ENCODE data around the gene GFOD1. TPM values are rescaled to one million over a fixed set of nuclear protein-coding genes. Genes with fewer than 3 reads are reported as not detected.

The GFOD1 gene, protein sequence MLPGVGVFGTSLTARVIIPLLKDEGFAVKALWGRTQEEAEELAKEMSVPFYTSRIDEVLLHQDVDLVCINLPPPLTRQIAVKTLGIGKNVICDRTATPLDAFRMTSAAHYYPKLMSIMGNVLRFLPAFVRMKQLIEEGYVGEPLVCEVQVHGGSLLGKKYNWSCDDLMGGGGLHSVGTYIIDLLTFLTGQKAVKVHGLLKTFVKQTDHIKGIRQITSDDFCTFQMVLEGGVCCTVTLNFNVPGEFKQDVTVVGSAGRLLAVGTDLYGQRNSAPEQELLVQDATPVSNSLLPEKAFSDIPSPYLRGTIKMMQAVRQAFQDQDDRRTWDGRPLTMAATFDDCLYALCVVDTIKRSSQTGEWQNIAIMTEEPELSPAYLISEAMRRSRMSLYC
- polyA plus RNA-seq (2013, experiment 1 of 4), result 4.7 TPM
- 4.5 TPM for polyA plus RNA-seq (2013, experiment 2 of 4)
- 2.4 TPM for polyA plus RNA-seq (2013, experiment 3 of 4)
- 2.9 TPM for polyA plus RNA-seq (2013, experiment 4 of 4)

DNA sequence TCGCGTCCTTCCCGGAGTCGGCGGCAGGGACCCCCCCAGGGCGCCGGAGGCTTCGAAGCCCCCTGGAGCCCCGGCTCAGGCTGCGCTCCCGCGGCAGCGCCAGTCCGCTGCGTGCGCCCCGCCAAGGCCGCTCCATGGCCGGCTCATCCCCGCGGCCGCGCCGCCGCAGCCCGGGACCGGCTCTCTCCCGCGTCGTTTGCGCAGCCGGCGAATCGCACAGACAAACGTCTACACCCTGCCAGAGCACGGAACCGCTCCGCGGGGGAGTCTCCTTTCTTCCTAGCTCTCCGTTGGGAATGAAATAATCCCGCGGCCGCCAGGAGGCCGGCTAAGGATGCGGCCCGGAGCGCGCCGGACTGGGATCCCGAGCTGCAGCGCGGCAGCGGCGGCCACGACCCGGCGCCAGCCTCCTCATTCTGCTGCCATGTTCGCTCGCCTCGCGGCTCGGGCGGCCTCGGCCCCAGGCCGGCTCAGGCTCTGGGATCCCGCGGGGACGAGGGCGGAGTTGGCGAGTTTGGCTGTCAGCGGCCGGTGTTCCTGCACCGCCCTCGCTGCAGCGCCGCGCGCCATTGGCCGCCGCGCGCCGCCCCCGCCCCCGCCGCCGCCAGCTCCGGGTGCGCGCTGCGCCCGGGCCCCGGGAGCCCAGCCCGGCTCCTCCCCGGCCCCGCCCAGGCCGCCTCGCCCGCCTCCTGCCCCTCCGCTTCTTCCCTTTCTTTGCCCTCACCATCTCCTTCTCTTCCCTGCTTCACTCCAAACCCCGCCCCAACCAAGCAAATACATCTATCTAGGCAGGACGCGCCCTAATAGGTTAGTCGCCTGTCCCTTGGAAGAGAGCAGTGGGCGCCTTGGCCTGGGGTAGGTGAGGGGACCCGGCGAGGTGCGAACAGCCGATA, at the start of gene GFOD1:
Gene GFOD1 (minus strand): TSS at position 479 of the 893 bp plus-strand sequence. CDS start 710 bp downstream, outside the sequence.
- no peaks in the 10 kb centered on the region for H3K4me1 ChIP-seq (ENCODE audit: control insufficient read depth, insufficient read depth, low read length)
- no peaks in the 10 kb centered on the region for H3K9me3 ChIP-seq (ENCODE audit: control insufficient read depth, low read length)
- peaks cover 56% of the 10 kb centered on the region for H3K27me3 ChIP-seq (ENCODE audit: control insufficient read depth, insufficient read depth, low read length, poor library complexity, severe bottlenecking)
- H3K27ac ChIP-seq (ENCODE audit: insufficient read depth, low read depth, low read length, poor library complexity, severe bottlenecking), result peak within 1 kb of the TSS; percentile 42
- H3K4me3 ChIP-seq (ENCODE audit: insufficient read depth, low read depth, low read length), result peak within 1 kb of the TSS; percentile 69
- no peaks in the 10 kb centered on the region for H3K36me3 ChIP-seq (ENCODE audit: control insufficient read depth, insufficient read depth, low read length)
- WGBS, 2 experiments, result 0% methylated on average over 109 of the region's 109 CpGs

DNA sequence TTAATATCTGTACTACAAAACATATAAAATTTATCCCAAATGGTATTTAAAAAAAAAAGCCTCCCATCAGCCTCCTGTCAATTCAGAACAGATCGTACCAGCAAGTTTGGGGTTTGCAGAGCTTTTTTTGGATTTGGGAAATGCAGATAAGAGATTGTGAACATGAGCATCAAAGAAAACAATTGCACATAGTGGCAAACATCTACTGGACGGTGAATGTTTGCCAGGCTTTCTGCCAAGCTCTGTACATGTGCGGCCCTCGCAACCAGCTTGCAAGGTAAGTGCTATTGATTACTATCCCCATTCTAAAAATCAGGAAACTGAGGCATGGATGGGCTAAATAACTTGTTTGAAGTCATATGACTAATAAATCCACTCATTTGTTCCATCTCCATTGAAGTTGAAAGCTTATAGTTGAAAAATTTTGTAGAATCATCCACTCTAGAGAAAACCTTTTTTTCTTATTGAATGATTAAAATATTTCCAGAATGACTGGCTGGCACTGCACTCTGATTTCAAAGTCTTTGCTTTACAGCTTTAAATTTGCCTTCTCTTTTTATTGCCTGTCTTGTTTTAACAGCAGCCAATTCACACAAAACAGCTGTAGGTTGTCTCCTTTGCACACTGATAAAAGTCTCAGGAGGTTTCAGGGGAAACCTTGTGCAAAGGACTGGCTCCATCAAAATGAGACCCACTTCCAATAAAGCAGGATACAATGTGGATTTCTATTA, 49.6 kb upstream of the GFOD1 start:
- no peaks in the 10 kb centered on the region for H3K4me1 ChIP-seq (ENCODE audit: control insufficient read depth, insufficient read depth, low read length)
- WGBS, 2 experiments, result 96 to 97% methylated on average over 4 of the region's 4 CpGs
- no peak overlapping the region for H3K27ac ChIP-seq (ENCODE audit: insufficient read depth, low read depth, low read length, poor library complexity, severe bottlenecking)
- H3K27me3 ChIP-seq (ENCODE audit: control insufficient read depth, insufficient read depth, low read length, poor library complexity, severe bottlenecking), result peaks cover 3% of the 10 kb centered on the region
- no peaks in the 10 kb centered on the region for H3K9me3 ChIP-seq (ENCODE audit: control insufficient read depth, low read length)
- no peak overlapping the region for H3K4me3 ChIP-seq (ENCODE audit: insufficient read depth, low read depth, low read length)
- no peaks in the 10 kb centered on the region for H3K36me3 ChIP-seq (ENCODE audit: control insufficient read depth, insufficient read depth, low read length)

DNA sequence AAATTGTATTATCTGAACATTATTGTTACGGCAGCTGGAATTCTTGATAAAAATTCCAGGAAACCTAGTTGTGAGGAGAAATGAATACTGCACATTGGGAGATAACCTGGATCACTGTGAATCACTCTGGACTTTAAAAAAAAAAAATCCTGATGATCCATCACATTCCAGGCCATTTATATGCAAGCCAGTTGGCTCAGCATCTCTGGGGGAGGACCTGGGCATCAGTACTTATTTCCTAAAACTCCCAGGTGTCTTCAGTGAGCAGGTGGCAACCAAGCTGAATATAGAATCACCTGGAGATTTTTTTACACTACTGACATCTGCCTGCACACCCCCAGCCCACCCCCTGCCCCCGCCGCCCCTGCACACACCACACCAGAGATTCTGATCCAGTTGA, 47.9 kb upstream of the GFOD1 start:
- 100% methylated on average over 1 to 3 of the region's 3 CpGs for WGBS, 2 experiments
- Histone ChIP-seq H3K4me1 (ENCODE audit: control insufficient read depth, insufficient read depth, low read length) (no peaks in the 10 kb centered on the region), H3K27ac (ENCODE audit: insufficient read depth, low read depth, low read length, poor library complexity, severe bottlenecking) (no peak overlapping the region), H3K36me3 (ENCODE audit: control insufficient read depth, insufficient read depth, low read length) (no peaks in the 10 kb centered on the region), H3K4me3 (ENCODE audit: insufficient read depth, low read depth, low read length) (no peak overlapping the region), H3K27me3 (ENCODE audit: control insufficient read depth, insufficient read depth, low read length, poor library complexity, severe bottlenecking) (peaks cover 3% of the 10 kb centered on the region), H3K9me3 (ENCODE audit: control insufficient read depth, low read length) (no peaks in the 10 kb centered on the region)

DNA sequence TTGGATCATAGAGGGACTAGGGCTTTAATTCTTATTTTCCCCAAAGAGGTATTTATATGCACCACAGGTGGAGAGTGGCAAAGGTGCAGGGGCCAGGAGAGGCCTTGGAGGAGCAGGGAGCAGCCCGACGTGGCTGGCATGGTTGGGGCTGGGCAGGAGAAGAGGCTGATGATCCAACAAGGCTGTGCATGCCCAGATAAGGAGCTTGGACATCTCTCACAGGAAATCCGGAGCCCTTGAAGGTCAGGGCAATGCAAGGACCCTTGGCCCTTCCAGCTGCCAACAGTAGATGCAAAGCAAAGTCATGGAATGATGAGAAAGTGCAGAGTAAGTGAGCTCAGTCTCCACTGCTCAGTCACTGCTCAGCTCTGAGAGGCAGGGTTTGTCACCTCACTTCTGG, 47.1 kb upstream of the GFOD1 start:
- Histone ChIP-seq H3K27ac (ENCODE audit: insufficient read depth, low read depth, low read length, poor library complexity, severe bottlenecking) (no peak overlapping the region), H3K4me3 (ENCODE audit: insufficient read depth, low read depth, low read length) (no peak overlapping the region), H3K36me3 (ENCODE audit: control insufficient read depth, insufficient read depth, low read length) (no peaks in the 10 kb centered on the region), H3K9me3 (ENCODE audit: control insufficient read depth, low read length) (no peaks in the 10 kb centered on the region), H3K27me3 (ENCODE audit: control insufficient read depth, insufficient read depth, low read length, poor library complexity, severe bottlenecking) (peaks cover 3% of the 10 kb centered on the region), H3K4me1 (ENCODE audit: control insufficient read depth, insufficient read depth, low read length) (no peaks in the 10 kb centered on the region)
- 88 to 94% methylated on average over 3 of the region's 3 CpGs for WGBS, 2 experiments

DNA sequence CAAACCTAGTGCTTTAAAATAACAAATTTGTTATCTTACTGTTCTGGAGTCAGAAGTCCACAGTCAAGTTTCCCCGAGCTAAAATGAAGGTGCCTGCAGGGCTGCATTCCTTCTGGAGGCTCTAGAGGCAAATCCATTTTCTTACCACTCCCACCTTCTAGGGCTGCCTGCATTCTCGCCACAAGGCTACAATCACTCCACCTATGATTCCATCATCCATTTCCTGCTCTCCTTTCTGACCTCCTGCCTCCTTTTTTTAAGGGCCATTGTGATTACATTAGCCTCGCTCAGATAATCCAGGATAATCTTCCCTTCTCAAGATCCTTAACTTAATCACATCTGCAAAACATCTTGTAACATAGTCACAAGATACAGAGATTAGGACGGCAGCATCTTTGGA, 44.6 kb upstream of the GFOD1 start:
- Histone ChIP-seq H3K27ac (ENCODE audit: insufficient read depth, low read depth, low read length, poor library complexity, severe bottlenecking) (no peak overlapping the region), H3K36me3 (ENCODE audit: control insufficient read depth, insufficient read depth, low read length) (no peaks in the 10 kb centered on the region), H3K4me3 (ENCODE audit: insufficient read depth, low read depth, low read length) (no peak overlapping the region), H3K4me1 (ENCODE audit: control insufficient read depth, insufficient read depth, low read length) (peaks cover 7% of the 10 kb centered on the region), H3K27me3 (ENCODE audit: control insufficient read depth, insufficient read depth, low read length, poor library complexity, severe bottlenecking) (peaks cover 3% of the 10 kb centered on the region), H3K9me3 (ENCODE audit: control insufficient read depth, low read length) (no peaks in the 10 kb centered on the region)
- WGBS, 2 experiments, result 66 to 71% methylated on average over 4 of the region's 4 CpGs

DNA sequence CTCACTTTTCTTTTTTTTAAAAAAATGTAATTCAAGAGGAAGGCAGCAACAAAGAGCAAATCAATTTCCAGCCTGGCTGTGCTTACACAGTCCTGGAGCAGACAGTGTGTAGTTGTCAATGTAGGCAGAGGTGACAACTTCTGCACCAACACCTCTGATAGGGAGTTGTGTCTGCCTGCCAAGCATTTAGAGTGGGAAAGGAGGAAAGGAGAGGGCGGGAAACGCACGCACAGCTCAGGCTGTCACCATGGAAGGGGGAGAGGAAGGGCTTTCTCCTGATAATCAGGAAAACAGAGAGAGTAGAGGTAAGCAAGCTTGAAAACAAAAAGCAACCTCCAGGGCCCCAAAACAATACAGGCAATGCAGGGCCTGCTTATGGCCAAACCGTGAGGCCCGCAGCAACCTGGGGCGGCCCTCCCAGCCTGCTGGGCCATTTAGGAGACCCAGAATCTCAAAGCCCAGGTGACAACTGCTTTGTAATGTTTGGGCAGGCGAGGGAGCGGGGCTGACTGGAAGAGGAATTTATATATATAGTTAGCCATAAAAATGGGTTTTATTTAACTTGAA, 41.5 kb upstream of the GFOD1 start:
- Histone ChIP-seq H3K27ac (ENCODE audit: insufficient read depth, low read depth, low read length, poor library complexity, severe bottlenecking) (no peak overlapping the region), H3K4me1 (ENCODE audit: control insufficient read depth, insufficient read depth, low read length) (peaks cover 7% of the 10 kb centered on the region), H3K4me3 (ENCODE audit: insufficient read depth, low read depth, low read length) (no peak overlapping the region), H3K9me3 (ENCODE audit: control insufficient read depth, low read length) (no peaks in the 10 kb centered on the region), H3K27me3 (ENCODE audit: control insufficient read depth, insufficient read depth, low read length, poor library complexity, severe bottlenecking) (peaks cover 3% of the 10 kb centered on the region), H3K36me3 (ENCODE audit: control insufficient read depth, insufficient read depth, low read length) (no peaks in the 10 kb centered on the region)
- 51 to 59% methylated on average over 7 of the region's 8 CpGs for WGBS, 2 experiments

DNA sequence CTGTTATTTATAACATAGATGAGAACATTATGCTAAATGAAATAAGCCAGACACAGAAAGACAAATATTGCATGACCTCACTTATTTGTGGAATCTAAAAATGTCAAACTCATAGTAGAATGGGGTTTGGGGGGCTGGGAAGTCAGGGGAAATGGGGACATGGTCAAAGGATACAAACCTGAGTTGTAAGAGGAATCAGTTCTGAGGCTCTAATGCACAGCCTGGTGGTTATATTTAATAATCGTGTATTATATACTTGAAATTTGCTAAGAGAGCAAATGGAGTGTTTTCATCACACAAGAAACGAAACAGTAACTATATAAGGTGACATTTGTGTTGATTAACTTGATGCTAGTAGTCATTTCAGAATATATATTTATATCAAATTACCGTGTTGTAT, 40.8 kb upstream of the GFOD1 start:
- no peak overlapping the region for H3K4me3 ChIP-seq (ENCODE audit: insufficient read depth, low read depth, low read length)
- H3K9me3 ChIP-seq (ENCODE audit: control insufficient read depth, low read length), result no peaks in the 10 kb centered on the region
- H3K4me1 ChIP-seq (ENCODE audit: control insufficient read depth, insufficient read depth, low read length), result peaks cover 7% of the 10 kb centered on the region
- H3K27ac ChIP-seq (ENCODE audit: insufficient read depth, low read depth, low read length, poor library complexity, severe bottlenecking), result no peak overlapping the region
- H3K36me3 ChIP-seq (ENCODE audit: control insufficient read depth, insufficient read depth, low read length), result no peaks in the 10 kb centered on the region
- peaks cover under 1% of the 10 kb centered on the region for H3K27me3 ChIP-seq (ENCODE audit: control insufficient read depth, insufficient read depth, low read length, poor library complexity, severe bottlenecking)
- 98 to 100% methylated on average over 1 to 2 of the region's 3 CpGs for WGBS, 2 experiments

DNA sequence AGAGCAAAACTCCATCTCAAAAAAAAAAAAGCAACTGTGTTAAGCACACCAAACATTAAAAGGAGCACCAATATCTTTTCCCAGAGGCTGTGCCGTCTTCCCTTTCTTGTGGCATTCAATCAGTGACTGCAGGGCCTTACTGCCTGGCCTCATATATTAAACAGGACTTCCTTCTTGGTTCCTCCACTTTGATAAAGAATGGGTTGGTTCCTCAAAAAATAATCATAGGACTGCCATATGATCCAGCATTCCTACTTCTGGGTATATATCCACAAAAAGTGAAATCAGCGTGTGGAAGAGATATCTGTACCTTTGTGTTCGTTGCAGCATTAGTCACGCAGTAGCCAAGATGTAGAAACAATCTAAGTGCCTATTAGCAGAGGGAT, 40.3 kb upstream of the GFOD1 start:
- Histone ChIP-seq H3K27ac (ENCODE audit: insufficient read depth, low read depth, low read length, poor library complexity, severe bottlenecking) (no peak overlapping the region), H3K4me1 (ENCODE audit: control insufficient read depth, insufficient read depth, low read length) (peaks cover 7% of the 10 kb centered on the region), H3K4me3 (ENCODE audit: insufficient read depth, low read depth, low read length) (no peak overlapping the region), H3K9me3 (ENCODE audit: control insufficient read depth, low read length) (no peaks in the 10 kb centered on the region), H3K36me3 (ENCODE audit: control insufficient read depth, insufficient read depth, low read length) (no peaks in the 10 kb centered on the region), H3K27me3 (ENCODE audit: control insufficient read depth, insufficient read depth, low read length, poor library complexity, severe bottlenecking) (no peaks in the 10 kb centered on the region)
- 94 to 100% methylated on average over 3 to 4 of the region's 4 CpGs for WGBS, 2 experiments

DNA sequence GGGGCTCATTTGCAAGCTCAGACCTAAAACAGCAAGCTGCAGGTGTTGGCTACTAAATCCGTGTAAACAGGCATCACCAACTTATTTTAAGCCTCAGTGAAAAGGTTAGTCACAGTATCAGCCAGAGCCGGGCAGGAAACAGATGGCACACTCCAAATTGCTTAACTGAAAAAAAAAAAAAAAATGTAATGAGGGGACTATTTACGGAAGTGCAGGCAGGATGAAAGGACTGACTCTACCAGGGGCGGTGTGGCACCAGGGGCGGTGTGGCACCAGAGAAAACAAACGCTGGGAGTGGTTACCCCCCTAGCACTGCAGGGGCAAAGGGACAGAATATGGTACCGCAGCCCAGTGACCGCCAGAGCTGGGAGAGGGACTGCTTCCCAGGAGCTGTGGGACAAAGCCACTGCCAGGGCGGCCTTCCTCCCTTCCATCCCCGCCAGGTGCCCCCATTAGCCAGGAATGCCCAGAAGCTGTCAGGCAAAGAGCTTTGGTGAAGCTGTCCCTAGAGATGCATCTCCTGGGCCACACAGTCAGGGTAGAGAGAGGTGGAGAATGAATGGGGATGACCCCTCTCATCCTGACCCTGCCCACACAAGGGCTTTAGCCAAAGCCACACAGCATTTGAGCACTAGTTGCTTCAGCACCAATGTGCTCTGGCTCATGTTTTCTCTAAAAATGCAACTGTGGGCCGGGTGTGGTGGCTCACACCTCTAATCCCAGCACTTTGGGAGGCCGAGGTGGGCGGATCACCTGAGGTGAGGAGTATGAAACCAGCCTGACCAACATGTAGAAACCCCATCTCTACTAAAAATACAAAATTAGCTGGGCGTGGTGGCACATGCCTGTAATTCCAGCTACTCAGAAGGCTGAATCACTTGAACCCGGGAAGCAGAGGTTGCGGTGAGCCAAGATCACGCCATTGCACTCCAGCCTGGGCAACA, 39.6 kb upstream of the GFOD1 start:
- Histone ChIP-seq H3K4me1 (ENCODE audit: control insufficient read depth, insufficient read depth, low read length) (peaks cover 7% of the 10 kb centered on the region), H3K36me3 (ENCODE audit: control insufficient read depth, insufficient read depth, low read length) (no peaks in the 10 kb centered on the region), H3K27me3 (ENCODE audit: control insufficient read depth, insufficient read depth, low read length, poor library complexity, severe bottlenecking) (no peaks in the 10 kb centered on the region), H3K9me3 (ENCODE audit: control insufficient read depth, low read length) (no peaks in the 10 kb centered on the region), H3K4me3 (ENCODE audit: insufficient read depth, low read depth, low read length) (no peak overlapping the region), H3K27ac (ENCODE audit: insufficient read depth, low read depth, low read length, poor library complexity, severe bottlenecking) (no peak overlapping the region)
- 90% methylated on average over 17 of the region's 17 CpGs for WGBS, 2 experiments
